ENCODE measurements around the gene ZNF311.
A peak's percentile ranks its signal among the peaks of the same experiment; 100 is the strongest.

DNA sequence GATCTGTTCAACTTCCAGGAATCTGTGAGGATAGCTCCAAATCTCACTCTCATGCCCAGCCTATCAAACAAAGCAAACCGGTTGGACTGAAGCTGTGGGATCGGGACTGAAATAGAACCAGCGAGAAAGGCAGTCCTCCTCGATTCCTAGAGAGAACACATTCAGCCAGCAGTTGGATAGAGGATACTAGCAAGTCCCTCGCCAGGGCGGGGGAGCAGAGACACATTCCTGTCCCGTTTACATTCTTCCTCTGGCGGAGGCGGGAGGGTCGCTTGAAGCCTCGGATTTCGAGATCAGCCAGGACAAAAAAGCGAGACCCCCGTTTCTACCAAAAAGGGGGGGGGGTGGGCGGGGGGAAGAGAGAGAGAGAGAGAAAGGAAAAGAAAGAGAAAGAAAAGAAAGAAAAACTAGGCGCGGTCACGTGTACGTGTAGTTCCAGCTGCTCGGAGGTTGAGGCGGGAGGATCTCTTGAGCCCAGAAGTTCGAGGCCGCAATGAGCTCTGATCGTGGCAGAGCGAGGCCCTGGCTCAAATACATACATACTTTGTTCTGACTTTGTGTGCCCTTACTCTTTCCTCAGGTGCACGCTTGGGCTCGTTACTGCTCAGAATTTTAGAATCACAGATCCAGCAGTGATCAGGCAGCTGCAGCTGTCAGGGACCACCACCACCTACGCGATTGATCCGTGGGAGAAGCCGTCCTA is 19.5 kb downstream of the ZNF311 start:
- TF ChIP-seq POLR2A (IDR thresholded peaks at IDR 0.05) (peak in 1 of 4 donors; percentile 40), CTCF (IDR thresholded peaks at IDR 0.05) (no peak)
